Stimulated activated CD8-positive, alpha-beta memory T cell treated with anti-CD3 and anti-CD28 coated beads, Interleukin-12 subunit alpha, Interleukin-12 subunit beta, amount 100 ng/mL, for 4 hours (primary cell): Measurements from ENCODE around the gene GABRG3.
"Not testable (repeated sequence)": the region's sequence is repeated elsewhere in the genome, so short reads cannot be mapped to it uniquely, and the experiment has no call there.

Experiments
- DNase-seq: peaks from one replicate; pipeline ENCODE4 v3.0.0-alpha.2; 2020; ENCODE audit warnings: low read depth

The GABRG3 gene

GRCh38 chr15:27341780-27342343 lies 370.9 kb downstream of the GABRG3 start:
- no peak for DNase-seq

GRCh38 chr15:27342991-27343390 lies 372.0 kb downstream of the GABRG3 start:
- no peak for DNase-seq

GRCh38 chr15:27352136-27352535 lies 381.2 kb downstream of the GABRG3 start:
- no peak for DNase-seq

GRCh38 chr15:27353856-27354255 lies 382.9 kb downstream of the GABRG3 start:
- no peak for DNase-seq

- DNase-seq = no peak
Measured at GRCh38 chr15:27358751-27359434, 387.9 kb downstream of the GABRG3 start.

GRCh38 chr15:27359586-27359985 lies 388.6 kb downstream of the GABRG3 start:
- no peak for DNase-seq

- no peak for DNase-seq
Measured at GRCh38 chr15:27360316-27360715, 389.3 kb downstream of the GABRG3 start.

- DNase-seq = no peak
Measured at GRCh38 chr15:27361438-27361837, 390.5 kb downstream of the GABRG3 start.

GRCh38 chr15:27365456-27365855 lies 394.5 kb downstream of the GABRG3 start:
- no peak for DNase-seq

GRCh38 chr15:27377391-27377790 lies 406.4 kb downstream of the GABRG3 start:
- DNase-seq = not testable (repeated sequence)

- DNase-seq = no peak
Measured at GRCh38 chr15:27382361-27383025, 411.5 kb downstream of the GABRG3 start.

GRCh38 chr15:27383726-27384125 lies 412.7 kb downstream of the GABRG3 start:
- DNase-seq = no peak

- no peak for DNase-seq
Measured at GRCh38 chr15:27392163-27392562, 421.2 kb downstream of the GABRG3 start.

GRCh38 chr15:27396521-27396920 lies 425.5 kb downstream of the GABRG3 start:
- no peak for DNase-seq

- no peak for DNase-seq
Measured at GRCh38 chr15:27396996-27397395, 426.0 kb downstream of the GABRG3 start.

GRCh38 chr15:27398631-27399161 lies 427.7 kb downstream of the GABRG3 start:
- no peak for DNase-seq

GRCh38 chr15:27399241-27399640 lies 428.3 kb downstream of the GABRG3 start:
- DNase-seq = no peak

- no peak for DNase-seq
Measured at GRCh38 chr15:27401471-27401870, 430.5 kb downstream of the GABRG3 start.

GRCh38 chr15:27408428-27408827 lies 437.4 kb downstream of the GABRG3 start:
- DNase-seq = no peak

- no peak for DNase-seq
Measured at GRCh38 chr15:27410996-27411605, 440.1 kb downstream of the GABRG3 start.

- no peak for DNase-seq
Measured at GRCh38 chr15:27412415-27412814, 441.4 kb downstream of the GABRG3 start.

GRCh38 chr15:27414168-27414870 lies 443.3 kb downstream of the GABRG3 start:
- DNase-seq = no peak
